ENCODE data around the gene WDR5.

The WDR5 gene

DNA sequence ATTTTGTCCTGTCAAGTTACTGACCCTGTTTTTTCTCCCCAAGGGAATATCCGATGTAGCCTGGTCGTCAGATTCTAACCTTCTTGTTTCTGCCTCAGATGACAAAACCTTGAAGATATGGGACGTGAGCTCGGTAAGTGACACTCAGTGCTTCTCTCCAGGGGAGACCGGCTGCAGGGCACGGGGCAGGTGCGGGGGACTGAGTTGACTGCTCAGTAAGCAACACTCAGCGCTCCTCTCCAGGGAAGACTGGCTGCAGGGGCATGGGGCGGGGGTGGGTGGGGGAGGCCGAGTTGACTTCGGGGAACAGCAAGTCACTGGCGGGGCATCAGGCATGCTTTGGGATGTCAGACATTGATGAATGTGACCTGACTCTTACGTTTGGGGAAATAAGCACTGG is 6.0 kb downstream of the WDR5 start:
- Histone ChIP-seq H3K9me3 (ENCODE audit: control extremely low read depth in 1 of 5, control insufficient read depth in 4 of 5, insufficient read depth in 2 of 5, low read depth in 1 of 5, low read length in 4 of 5) (no peaks in the 10 kb centered on the region), H3K27ac (ENCODE audit: insufficient read depth in 1 of 2, low read depth in 1 of 2, low read length in 2 of 2, poor library complexity in 1 of 2, severe bottlenecking in 2 of 2) (no peak overlapping the region), H3K27me3 (replicated peaks in 2 of 5; ENCODE audit: control insufficient read depth in 4 of 5, insufficient read depth in 5 of 5, low read length in 4 of 5) (no peaks in the 10 kb centered on the region), H3K4me1 (ENCODE audit: control extremely low read depth in 1 of 4, control insufficient read depth in 4 of 4, insufficient read depth in 4 of 4, low read length in 3 of 4) (peaks cover 0 to 21% (median 14%) of the 10 kb centered on the region in 4 experiments), H3K4me3 (ENCODE audit: control insufficient read depth in 1 of 7, extremely low read depth in 1 of 7, insufficient read depth in 4 of 7, low read depth in 2 of 7, low read length in 6 of 7) (no peak overlapping the region), H3K36me3 (ENCODE audit: control insufficient read depth in 4 of 4, insufficient read depth in 4 of 4, low read length in 3 of 4) (peaks cover 7 to 75% (median 59%) of the 10 kb centered on the region in 4 experiments)
- ChIA-PET POLR2A (no interaction called here), CTCF (interaction anchor here (1.5 kb wide), 1 partner anchor 33 kb away, joined by 3 read pairs; no protein-coding TSS in a partner anchor)
- no peak for DNase-seq
- 91% methylated on average over 9 of the region's 13 CpGs for WGBS (ENCODE audit: insufficient coverage)

GRCh38 chr9:134144801-134145200 is 8.9 kb downstream of the WDR5 start:
- H3K9me3 ChIP-seq (ENCODE audit: control extremely low read depth in 1 of 5, control insufficient read depth in 4 of 5, insufficient read depth in 2 of 5, low read depth in 1 of 5, low read length in 4 of 5) = no peaks in the 10 kb centered on the region
- ChIA-PET CTCF (interaction anchor here (0.7 kb wide), 1 partner anchor 613 kb away, joined by 4 read pairs; no protein-coding TSS in a partner anchor), POLR2A (no interaction called here)
- no peaks in the 10 kb centered on the region for H3K4me1 ChIP-seq (ENCODE audit: control extremely low read depth in 1 of 4, control insufficient read depth in 4 of 4, insufficient read depth in 4 of 4, low read length in 3 of 4)
- no peak overlapping the region for H3K27ac ChIP-seq (ENCODE audit: insufficient read depth in 1 of 2, low read depth in 1 of 2, low read length in 2 of 2, poor library complexity in 1 of 2, severe bottlenecking in 2 of 2)
- H3K4me3 ChIP-seq (ENCODE audit: control insufficient read depth in 1 of 7, extremely low read depth in 1 of 7, insufficient read depth in 4 of 7, low read depth in 2 of 7, low read length in 6 of 7) = no peak overlapping the region
- no peak for DNase-seq
- H3K36me3 ChIP-seq (ENCODE audit: control insufficient read depth in 4 of 4, insufficient read depth in 4 of 4, low read length in 3 of 4) = peaks cover 11 to 87% (median 74%) of the 10 kb centered on the region in 4 experiments
- 100% methylated on average over 2 of the region's 4 CpGs for WGBS (ENCODE audit: insufficient coverage)
- H3K27me3 ChIP-seq (replicated peaks in 2 of 5; ENCODE audit: control insufficient read depth in 4 of 5, insufficient read depth in 5 of 5, low read length in 4 of 5) = no peaks in the 10 kb centered on the region

DNA sequence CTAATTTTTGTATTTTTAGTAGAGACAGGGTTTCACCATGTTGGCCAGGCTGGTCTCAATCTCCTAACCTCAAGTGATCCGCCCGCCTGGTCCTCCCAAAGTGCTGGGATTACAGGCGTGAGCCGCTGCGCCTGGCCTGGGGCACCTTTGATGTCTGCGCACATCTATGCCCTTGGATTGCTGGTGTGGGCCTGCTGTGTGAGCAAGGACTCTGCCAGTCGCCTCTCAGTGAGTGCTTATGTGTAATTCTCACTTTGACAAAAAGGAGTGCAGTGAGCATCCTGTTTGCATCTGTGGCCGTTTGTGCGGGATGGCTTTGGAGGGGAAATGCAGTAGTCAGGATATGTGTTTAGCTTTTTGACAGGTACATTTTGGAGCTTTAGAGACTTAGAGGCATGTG is 9.4 kb downstream of the WDR5 start:
- peaks cover 13 to 88% (median 74%) of the 10 kb centered on the region in 4 experiments for H3K36me3 ChIP-seq (ENCODE audit: control insufficient read depth in 4 of 4, insufficient read depth in 4 of 4, low read length in 3 of 4)

DNA sequence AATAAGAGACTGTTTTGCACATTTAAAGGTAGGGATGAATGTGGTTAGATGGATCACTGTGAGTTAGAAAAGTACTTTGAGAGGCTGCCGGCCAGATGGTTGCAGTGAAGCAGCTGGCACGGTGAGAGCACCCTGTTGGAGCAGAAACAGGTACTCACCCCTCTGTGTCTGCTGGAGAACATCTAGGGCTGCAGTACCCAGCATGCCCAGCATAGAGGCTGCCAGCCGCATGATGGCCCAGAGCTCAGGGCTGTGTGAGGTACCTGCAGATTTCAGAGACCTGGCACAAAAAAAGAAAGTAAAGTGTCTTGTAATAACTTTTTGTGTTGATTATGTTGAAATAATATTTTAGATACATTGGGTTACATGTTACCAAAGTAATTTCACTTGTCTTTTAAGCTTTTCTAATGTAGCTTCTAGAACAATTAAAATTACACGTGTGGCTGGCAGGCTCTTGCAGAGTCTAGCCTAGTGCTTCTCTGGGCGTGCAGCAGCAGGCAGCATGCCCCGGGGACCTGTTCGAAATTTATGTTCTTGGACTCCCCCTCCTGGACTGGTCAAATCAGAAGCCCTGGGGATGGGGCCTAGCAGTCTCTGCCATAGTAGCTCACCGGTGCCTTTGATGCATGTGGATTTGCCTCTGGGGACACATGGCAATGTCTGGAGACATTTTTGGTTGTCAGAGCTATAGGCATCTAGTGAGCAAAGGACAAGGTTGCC is 11.1 kb downstream of the WDR5 start:
- POLR2A ChIA-PET = no interaction called here
- Histone ChIP-seq H3K27me3 (replicated peaks in 2 of 5; ENCODE audit: control insufficient read depth in 4 of 5, insufficient read depth in 5 of 5, low read length in 4 of 5) (no peaks in the 10 kb centered on the region), H3K36me3 (ENCODE audit: control insufficient read depth in 4 of 4, insufficient read depth in 4 of 4, low read length in 3 of 4) (peaks cover 13 to 88% (median 75%) of the 10 kb centered on the region in 4 experiments), H3K27ac (ENCODE audit: insufficient read depth in 1 of 2, low read depth in 1 of 2, low read length in 2 of 2, poor library complexity in 1 of 2, severe bottlenecking in 2 of 2) (no peak overlapping the region), H3K4me1 (ENCODE audit: control extremely low read depth in 1 of 4, control insufficient read depth in 4 of 4, insufficient read depth in 4 of 4, low read length in 3 of 4) (no peaks in the 10 kb centered on the region), H3K4me3 (ENCODE audit: control insufficient read depth in 1 of 7, extremely low read depth in 1 of 7, insufficient read depth in 4 of 7, low read depth in 2 of 7, low read length in 6 of 7) (no peak overlapping the region), H3K9me3 (ENCODE audit: control extremely low read depth in 1 of 5, control insufficient read depth in 4 of 5, insufficient read depth in 2 of 5, low read depth in 1 of 5, low read length in 4 of 5) (no peaks in the 10 kb centered on the region)
- CTCF ChIA-PET = interaction anchor here (0.9 kb wide), 1 partner anchor 276 kb away, joined by 3 read pairs; no protein-coding TSS in a partner anchor
- DNase-seq = no peak
- WGBS (ENCODE audit: insufficient coverage) = 97% methylated on average over 7 of the region's 8 CpGs

More for the DNA sequence above, 9.4 kb downstream of the WDR5 start:
- Histone ChIP-seq H3K4me3 (ENCODE audit: control insufficient read depth in 1 of 7, extremely low read depth in 1 of 7, insufficient read depth in 4 of 7, low read depth in 2 of 7, low read length in 6 of 7) (no peak overlapping the region), H3K27ac (ENCODE audit: insufficient read depth in 1 of 2, low read depth in 1 of 2, low read length in 2 of 2, poor library complexity in 1 of 2, severe bottlenecking in 2 of 2) (no peak overlapping the region), H3K9me3 (ENCODE audit: control extremely low read depth in 1 of 5, control insufficient read depth in 4 of 5, insufficient read depth in 2 of 5, low read depth in 1 of 5, low read length in 4 of 5) (no peaks in the 10 kb centered on the region), H3K27me3 (replicated peaks in 2 of 5; ENCODE audit: control insufficient read depth in 4 of 5, insufficient read depth in 5 of 5, low read length in 4 of 5) (no peaks in the 10 kb centered on the region), H3K4me1 (ENCODE audit: control extremely low read depth in 1 of 4, control insufficient read depth in 4 of 4, insufficient read depth in 4 of 4, low read length in 3 of 4) (no peaks in the 10 kb centered on the region)
- ChIA-PET POLR2A (no interaction called here), CTCF (no interaction called here)
- 98% methylated on average over 8 of the region's 9 CpGs for WGBS (ENCODE audit: insufficient coverage)
- no peak for DNase-seq

- ChIA-PET CTCF (interaction anchor here (0.8 to 2.0 kb wide), 2 partner anchors 14 to 294 kb away, joined by 3 to 4 read pairs; no protein-coding TSS in a partner anchor), POLR2A (no interaction called here)
- no peak overlapping the region for H3K4me3 ChIP-seq (ENCODE audit: control insufficient read depth in 1 of 7, extremely low read depth in 1 of 7, insufficient read depth in 4 of 7, low read depth in 2 of 7, low read length in 6 of 7)
- no peaks in the 10 kb centered on the region for H3K27me3 ChIP-seq (replicated peaks in 2 of 5; ENCODE audit: control insufficient read depth in 4 of 5, insufficient read depth in 5 of 5, low read length in 4 of 5)
- 100% methylated on average over 6 of the region's 7 CpGs for WGBS (ENCODE audit: insufficient coverage)
- DNase-seq = no peak
- H3K9me3 ChIP-seq (ENCODE audit: control extremely low read depth in 1 of 5, control insufficient read depth in 4 of 5, insufficient read depth in 2 of 5, low read depth in 1 of 5, low read length in 4 of 5) = no peaks in the 10 kb centered on the region
- H3K36me3 ChIP-seq (ENCODE audit: control insufficient read depth in 4 of 4, insufficient read depth in 4 of 4, low read length in 3 of 4) = peaks cover 7 to 93% (median 77%) of the 10 kb centered on the region in 4 experiments
- no peaks in the 10 kb centered on the region for H3K4me1 ChIP-seq (ENCODE audit: control extremely low read depth in 1 of 4, control insufficient read depth in 4 of 4, insufficient read depth in 4 of 4, low read length in 3 of 4)
- no peak overlapping the region for H3K27ac ChIP-seq (ENCODE audit: insufficient read depth in 1 of 2, low read depth in 1 of 2, low read length in 2 of 2, poor library complexity in 1 of 2, severe bottlenecking in 2 of 2)
These were observed 13.5 kb downstream of the WDR5 start for GRCh38 chr9:134149380-134149779.

GRCh38 chr9:134150557-134151214 is 14.8 kb downstream of the WDR5 start:
- WGBS (ENCODE audit: insufficient coverage) = 98% methylated on average over 12 of the region's 12 CpGs
- ChIA-PET POLR2A (no interaction called here), CTCF (interaction anchor here (1.9 kb wide), 1 partner anchor 12 kb away, joined by 5 read pairs; no protein-coding TSS in a partner anchor)
- no peak for DNase-seq
- Histone ChIP-seq H3K27ac (ENCODE audit: insufficient read depth in 1 of 2, low read depth in 1 of 2, low read length in 2 of 2, poor library complexity in 1 of 2, severe bottlenecking in 2 of 2) (no peak overlapping the region), H3K4me1 (ENCODE audit: control extremely low read depth in 1 of 4, control insufficient read depth in 4 of 4, insufficient read depth in 4 of 4, low read length in 3 of 4) (no peaks in the 10 kb centered on the region), H3K9me3 (ENCODE audit: control extremely low read depth in 1 of 5, control insufficient read depth in 4 of 5, insufficient read depth in 2 of 5, low read depth in 1 of 5, low read length in 4 of 5) (no peaks in the 10 kb centered on the region), H3K27me3 (replicated peaks in 2 of 5; ENCODE audit: control insufficient read depth in 4 of 5, insufficient read depth in 5 of 5, low read length in 4 of 5) (no peaks in the 10 kb centered on the region), H3K36me3 (ENCODE audit: control insufficient read depth in 4 of 4, insufficient read depth in 4 of 4, low read length in 3 of 4) (peaks cover 13 to 95% (median 78%) of the 10 kb centered on the region in 4 experiments), H3K4me3 (ENCODE audit: control insufficient read depth in 1 of 7, extremely low read depth in 1 of 7, insufficient read depth in 4 of 7, low read depth in 2 of 7, low read length in 6 of 7) (no peak overlapping the region)

- Histone ChIP-seq H3K36me3 (ENCODE audit: control insufficient read depth in 4 of 4, insufficient read depth in 4 of 4, low read length in 3 of 4) (peaks cover 11 to 98% (median 78%) of the 10 kb centered on the region in 4 experiments), H3K27ac (ENCODE audit: insufficient read depth in 1 of 2, low read depth in 1 of 2, low read length in 2 of 2, poor library complexity in 1 of 2, severe bottlenecking in 2 of 2) (no peak overlapping the region), H3K4me1 (ENCODE audit: control extremely low read depth in 1 of 4, control insufficient read depth in 4 of 4, insufficient read depth in 4 of 4, low read length in 3 of 4) (no peaks in the 10 kb centered on the region), H3K27me3 (replicated peaks in 2 of 5; ENCODE audit: control insufficient read depth in 4 of 5, insufficient read depth in 5 of 5, low read length in 4 of 5) (no peaks in the 10 kb centered on the region), H3K4me3 (ENCODE audit: control insufficient read depth in 1 of 7, extremely low read depth in 1 of 7, insufficient read depth in 4 of 7, low read depth in 2 of 7, low read length in 6 of 7) (no peak overlapping the region), H3K9me3 (ENCODE audit: control extremely low read depth in 1 of 5, control insufficient read depth in 4 of 5, insufficient read depth in 2 of 5, low read depth in 1 of 5, low read length in 4 of 5) (no peaks in the 10 kb centered on the region)
- POLR2A ChIA-PET = no interaction called here
- DNase-seq = no peak
- 97% methylated on average over 13 of the region's 14 CpGs for WGBS (ENCODE audit: insufficient coverage)
- CTCF ChIA-PET = interaction anchor here (1.9 kb wide), 1 partner anchor 11 kb away, joined by 5 read pairs; no protein-coding TSS in a partner anchor
These were observed 16.2 kb downstream of the WDR5 start for GRCh38 chr9:134152022-134152448.

Data from common myeloid progenitor, CD34-positive (primary cell).